Brain microvascular endothelial cell (primary cell): Measurements from ENCODE around the gene WRNIP1.

Experiments
- DNase-seq: peaks from one replicate; pipeline ENCODE4 v3.0.0-alpha.2; 2020
- H3K27ac ChIP-seq: fragments of 250-450 bp; sonication (Bioruptor Pico); 2 replicates; pipeline ENCODE4 v1.5.1; 2020; ENCODE audit warnings: mild to moderate bottlenecking, moderate library complexity
- H3K27me3 ChIP-seq: fragments of 250-450 bp; sonication (Bioruptor Pico); replicated peaks from 2 replicates; pipeline ENCODE4 v1.5.1; 2020; ENCODE audit warnings: mild to moderate bottlenecking
- H3K36me3 ChIP-seq: fragments of 250-450 bp; sonication (Bioruptor Pico); replicated peaks from 2 replicates; pipeline ENCODE4 v1.5.1; 2020; ENCODE audit warnings: mild to moderate bottlenecking
- H3K4me3 ChIP-seq: 2 replicates; pipeline ENCODE4 v1.5.1; 2011; ENCODE audit warnings: low read depth, mild to moderate bottlenecking, control low read depth, low read length, moderate library complexity
- CTCF ChIP-seq: IDR thresholded peaks from 2 replicates; pipeline ENCODE4 v1.5.1; 2011; ENCODE audit warnings: low read depth, mild to moderate bottlenecking, moderate library complexity, low read length, control low read depth, inconsistent platforms; ENCODE audit errors: missing control alignments
- in situ Hi-C: cut with HindIII; loops from 2 replicates; pipeline ENCODE4 v1.10.0; 2017; ENCODE audit warnings: low sequenced_read_pairs, low pct_ligation_motif_present

WRNIP1 gene

GRCh38 chr6:2810092-2810671 is 45.0 kb downstream of the WRNIP1 start:
- Histone ChIP-seq H3K36me3 (no peaks in the 10 kb centered on the region), H3K27me3 (no peaks in the 10 kb centered on the region), H3K4me3 (no peak overlapping the region), H3K27ac (no peak overlapping the region)
- no peak for DNase-seq
- in situ Hi-C loops = no loop called here
- no peak for TF ChIP-seq CTCF

- no peaks in the 10 kb centered on the region for H3K27me3 ChIP-seq
- H3K36me3 ChIP-seq = no peaks in the 10 kb centered on the region
- no peak for DNase-seq
- H3K4me3 ChIP-seq = no peak overlapping the region
- in situ Hi-C loops = no loop called here
- H3K27ac ChIP-seq = no peak overlapping the region
- no peak for TF ChIP-seq CTCF
Measured at GRCh38 chr6:2812695-2813094, 47.5 kb downstream of the WRNIP1 start.

- H3K27ac ChIP-seq = no peak overlapping the region
- no peak for TF ChIP-seq CTCF
- no peaks in the 10 kb centered on the region for H3K27me3 ChIP-seq
- H3K36me3 ChIP-seq = no peaks in the 10 kb centered on the region
- DNase-seq = no peak
- in situ Hi-C loops = no loop called here
- no peak overlapping the region for H3K4me3 ChIP-seq
Measured at GRCh38 chr6:2816158-2816557, 51.0 kb downstream of the WRNIP1 start.

GRCh38 chr6:2817903-2818443 is 52.8 kb downstream of the WRNIP1 start:
- Histone ChIP-seq H3K4me3 (no peak overlapping the region), H3K27me3 (no peaks in the 10 kb centered on the region), H3K36me3 (no peaks in the 10 kb centered on the region), H3K27ac (peak overlapping the region; percentile 81)
- in situ Hi-C loops = no loop called here
- peak; percentile 36 for DNase-seq
- TF ChIP-seq CTCF = no peak

GRCh38 chr6:2818593-2818992 is 53.4 kb downstream of the WRNIP1 start:
- Histone ChIP-seq H3K4me3 (no peak overlapping the region), H3K36me3 (no peaks in the 10 kb centered on the region), H3K27ac (peak overlapping the region; percentile 81), H3K27me3 (no peaks in the 10 kb centered on the region)
- in situ Hi-C loops = no loop called here
- TF ChIP-seq CTCF = no peak
- DNase-seq = peak; percentile 88

GRCh38 chr6:2819115-2819514 is 53.9 kb downstream of the WRNIP1 start:
- in situ Hi-C loops = no loop called here
- DNase-seq = no peak
- no peak overlapping the region for H3K4me3 ChIP-seq
- TF ChIP-seq CTCF = no peak
- no peaks in the 10 kb centered on the region for H3K27me3 ChIP-seq
- peak overlapping the region; percentile 81 for H3K27ac ChIP-seq
- no peaks in the 10 kb centered on the region for H3K36me3 ChIP-seq
